Stimulated activated CD8-positive, alpha-beta memory T cell treated with anti-CD3 and anti-CD28 coated beads, Interleukin-15, amount 100 ng/mL, for 4 hours (primary cell): ENCODE results near the gene NOP53.

Experiments used
- DNase-seq, 2 donors: peaks; one replicate each; pipeline ENCODE4 v3.0.0-alpha.2; 2020; ENCODE audit warnings: low read depth in 2 of 2

Gene NOP53

GRCh38 chr19:47805313-47805712 lies 60.0 kb downstream of the NOP53 start:
- no peak for DNase-seq

- no peak for DNase-seq
Measured at GRCh38 chr19:47806435-47806834, 61.1 kb downstream of the NOP53 start.
